Skeletal muscle tissue (tissue), 4 donors: ENCODE data around the gene MALT1. TPM values are rescaled to one million over a fixed set of nuclear protein-coding genes. Genes with fewer than 3 reads are reported as not detected.

ENCODE experiments used
- H3K27ac ChIP-seq: one replicate; pipeline ENCODE4 v1.7.0; 2013; ENCODE audit warnings: mild to moderate bottlenecking, low read depth, low read length, inconsistent platforms
- H3K27me3 ChIP-seq, 3 donors: one replicate each; pipeline ENCODE4 v1.7.0; 2013; ENCODE audit warnings: low read length in 3 of 3; ENCODE audit not compliant: control insufficient read depth in 3 of 3, insufficient read depth in 3 of 3
- H3K36me3 ChIP-seq, 3 donors: one replicate each; pipeline ENCODE4 v1.7.0; 2013; ENCODE audit warnings: low read length in 3 of 3; ENCODE audit not compliant: control insufficient read depth in 3 of 3, insufficient read depth in 3 of 3
- H3K4me1 ChIP-seq, 3 donors: one replicate each; pipeline ENCODE4 v1.7.0; 2013; ENCODE audit warnings: low read length in 3 of 3, mild to moderate bottlenecking in 3 of 3; ENCODE audit not compliant: control insufficient read depth in 3 of 3, insufficient read depth in 3 of 3
- H3K4me3 ChIP-seq, 3 donors: one replicate each; pipeline ENCODE4 v1.7.0; 2013; ENCODE audit warnings: low read length in 3 of 3
- H3K9ac ChIP-seq, 3 donors: one replicate each; pipeline ENCODE4 v1.7.0; 2013; ENCODE audit warnings: low read length in 3 of 3, mild to moderate bottlenecking in 3 of 3, moderate library complexity in 2 of 3, low read depth in 1 of 3
- H3K9me3 ChIP-seq, 3 donors: one replicate each; pipeline ENCODE4 v1.7.0; 2013; ENCODE audit warnings: low read length in 3 of 3; ENCODE audit not compliant: control insufficient read depth in 3 of 3
- total RNA-seq: library from RNA; depleted of rRNA; stranded (reverse); fragments of >200 nt; gene quantifications from one replicate; pipeline ENCODE4 v1.2.3, GENCODE V29; 2014
- donor health status: Osteomylitis.

The MALT1 gene, protein sequence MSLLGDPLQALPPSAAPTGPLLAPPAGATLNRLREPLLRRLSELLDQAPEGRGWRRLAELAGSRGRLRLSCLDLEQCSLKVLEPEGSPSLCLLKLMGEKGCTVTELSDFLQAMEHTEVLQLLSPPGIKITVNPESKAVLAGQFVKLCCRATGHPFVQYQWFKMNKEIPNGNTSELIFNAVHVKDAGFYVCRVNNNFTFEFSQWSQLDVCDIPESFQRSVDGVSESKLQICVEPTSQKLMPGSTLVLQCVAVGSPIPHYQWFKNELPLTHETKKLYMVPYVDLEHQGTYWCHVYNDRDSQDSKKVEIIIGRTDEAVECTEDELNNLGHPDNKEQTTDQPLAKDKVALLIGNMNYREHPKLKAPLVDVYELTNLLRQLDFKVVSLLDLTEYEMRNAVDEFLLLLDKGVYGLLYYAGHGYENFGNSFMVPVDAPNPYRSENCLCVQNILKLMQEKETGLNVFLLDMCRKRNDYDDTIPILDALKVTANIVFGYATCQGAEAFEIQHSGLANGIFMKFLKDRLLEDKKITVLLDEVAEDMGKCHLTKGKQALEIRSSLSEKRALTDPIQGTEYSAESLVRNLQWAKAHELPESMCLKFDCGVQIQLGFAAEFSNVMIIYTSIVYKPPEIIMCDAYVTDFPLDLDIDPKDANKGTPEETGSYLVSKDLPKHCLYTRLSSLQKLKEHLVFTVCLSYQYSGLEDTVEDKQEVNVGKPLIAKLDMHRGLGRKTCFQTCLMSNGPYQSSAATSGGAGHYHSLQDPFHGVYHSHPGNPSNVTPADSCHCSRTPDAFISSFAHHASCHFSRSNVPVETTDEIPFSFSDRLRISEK
- 24.0 TPM for total RNA-seq

DNA sequence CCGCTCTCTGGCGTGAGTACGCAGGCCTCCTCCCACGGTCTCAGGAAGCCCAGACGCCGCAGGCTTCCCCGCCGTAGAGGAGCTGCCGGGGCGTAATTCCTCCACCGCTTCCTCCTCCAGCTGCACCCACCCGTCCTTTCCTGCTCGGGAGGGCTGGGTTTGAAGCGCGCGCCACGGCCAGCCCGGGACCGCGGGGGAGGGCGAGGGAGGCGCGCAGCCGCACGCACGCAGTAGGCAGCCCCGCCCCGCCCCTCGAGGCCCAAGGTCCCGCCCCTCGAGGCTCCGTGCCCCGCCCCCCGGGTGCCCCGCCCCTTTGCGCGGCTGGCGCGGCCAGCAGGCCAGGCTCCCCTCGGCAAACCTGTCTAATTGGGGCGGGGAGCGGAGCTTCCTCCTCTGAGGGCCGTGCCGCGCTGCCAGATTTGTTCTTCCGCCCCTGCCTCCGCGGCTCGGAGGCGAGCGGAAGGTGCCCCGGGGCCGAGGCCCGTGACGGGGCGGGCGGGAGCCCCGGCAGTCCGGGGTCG is at the start of gene MALT1:
MALT1 (plus strand) TSS at position 355 of the 521 bp plus-strand sequence. CDS start 179 bp downstream, outside the sequence.
- Histone ChIP-seq H3K4me3 (peak within 1 kb of the TSS; percentile 75 to 86 (median 84)), H3K27me3 (no peaks in the 10 kb centered on the region), H3K9me3 (no peaks in the 10 kb centered on the region), H3K4me1 (peaks cover 14 to 21% (median 14%) of the 10 kb centered on the region in 3 donors), H3K9ac (peak within 1 kb of the TSS; percentile 59 to 92 (median 85)), H3K36me3 (no peaks in the 10 kb centered on the region), H3K27ac (peak within 1 kb of the TSS; percentile 81)

DNA sequence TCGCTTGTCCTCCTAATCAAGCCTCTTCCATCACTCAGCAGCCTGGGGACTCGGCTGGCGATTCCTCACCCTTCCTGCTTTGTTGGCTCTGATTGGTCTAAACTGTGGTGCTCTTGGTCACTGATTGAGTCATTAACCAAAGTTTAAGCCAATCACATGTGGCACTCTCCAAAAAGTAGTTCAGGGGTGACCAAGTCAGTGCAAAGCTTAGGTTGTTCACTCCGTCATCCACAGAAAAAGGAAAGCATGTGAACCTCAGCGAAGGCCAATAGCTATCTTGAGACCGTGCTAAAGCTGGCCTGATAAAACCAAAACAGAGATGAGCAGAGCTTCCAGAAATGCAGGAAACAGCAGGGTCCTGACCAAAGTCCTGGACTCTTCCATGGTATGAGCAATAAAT is 47.3 kb upstream of the MALT1 start:
- Histone ChIP-seq H3K4me1 (peaks cover 5 to 12% (median 5%) of the 10 kb centered on the region in 3 donors), H3K4me3 (no peak overlapping the region), H3K9me3 (no peaks in the 10 kb centered on the region), H3K9ac (no peak overlapping the region), H3K27ac (no peak overlapping the region), H3K36me3 (no peaks in the 10 kb centered on the region), H3K27me3 (no peaks in the 10 kb centered on the region)

DNA sequence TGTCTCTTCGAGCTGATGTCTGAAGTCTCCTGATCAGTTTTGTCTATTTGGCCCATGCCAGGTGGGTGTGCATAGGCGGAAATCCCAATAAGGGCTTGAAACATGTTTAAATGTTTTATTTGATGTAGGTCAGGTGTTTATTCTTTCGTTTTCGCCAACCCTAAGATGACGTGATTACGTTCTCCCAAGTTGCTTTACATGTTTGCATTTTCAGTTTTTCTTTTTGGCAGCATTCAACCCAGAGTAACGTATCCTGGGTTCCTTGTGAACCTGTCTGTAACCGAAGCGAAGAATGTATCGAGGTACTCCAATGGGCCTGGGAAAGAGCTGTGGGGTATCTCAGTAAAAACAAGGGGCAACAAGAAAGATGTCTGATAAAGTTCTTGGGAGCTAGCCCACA is 45.4 kb upstream of the MALT1 start:
- H3K36me3 ChIP-seq = no peaks in the 10 kb centered on the region
- H3K9me3 ChIP-seq = no peaks in the 10 kb centered on the region
- H3K9ac ChIP-seq = peak overlapping the region in 1 of 3 donors; percentile 35
- peaks cover 8 to 21% (median 16%) of the 10 kb centered on the region in 3 donors for H3K4me1 ChIP-seq
- no peaks in the 10 kb centered on the region for H3K27me3 ChIP-seq
- H3K27ac ChIP-seq = peak overlapping the region; percentile 28
- H3K4me3 ChIP-seq = peak overlapping the region in 2 of 3 donors; percentile 23 to 36

DNA sequence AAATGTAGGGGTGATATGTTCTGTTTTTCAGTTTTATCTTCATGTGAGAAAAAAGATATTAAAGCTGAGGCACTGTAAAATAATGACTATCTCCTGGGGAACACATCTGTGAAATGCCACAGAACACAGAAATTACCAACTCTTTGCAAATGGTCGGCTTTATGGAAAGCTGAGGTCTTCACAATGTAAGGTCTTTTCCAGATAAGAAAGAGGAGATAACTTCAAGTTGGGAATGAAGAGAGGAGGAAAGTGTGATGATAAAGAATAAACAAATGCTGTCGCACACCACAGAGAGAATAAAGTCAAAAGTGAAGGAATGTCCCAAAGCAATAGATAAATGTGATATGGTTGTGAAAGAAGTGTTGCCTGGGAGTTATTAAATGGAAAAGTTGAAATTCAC is 41.2 kb upstream of the MALT1 start:
- Histone ChIP-seq H3K36me3 (no peaks in the 10 kb centered on the region), H3K4me1 (peaks cover 28 to 46% (median 28%) of the 10 kb centered on the region in 3 donors), H3K4me3 (no peak overlapping the region), H3K27me3 (no peaks in the 10 kb centered on the region), H3K27ac (peak overlapping the region; percentile 69), H3K9ac (no peak overlapping the region), H3K9me3 (no peaks in the 10 kb centered on the region)

DNA sequence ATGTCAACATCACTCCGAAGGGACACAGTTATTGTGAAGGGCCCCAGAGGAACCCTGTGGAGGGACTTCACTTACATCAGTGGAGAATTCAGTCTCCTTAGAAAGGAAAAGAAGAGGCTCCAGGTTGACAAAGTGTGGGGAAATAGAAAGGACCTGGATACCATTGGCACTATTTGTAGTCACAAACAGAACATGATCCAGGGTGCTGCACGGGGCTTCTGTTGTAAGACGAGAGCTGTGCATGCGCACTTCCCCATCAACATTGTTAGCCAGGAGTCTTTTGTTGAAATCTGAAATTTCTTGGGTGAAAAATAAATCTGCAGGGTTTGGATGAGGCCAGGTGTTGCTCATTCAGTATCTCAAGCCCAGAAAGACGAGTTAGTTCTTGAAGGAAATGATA is 40.0 kb upstream of the MALT1 start:
- Histone ChIP-seq H3K36me3 (no peaks in the 10 kb centered on the region), H3K9me3 (no peaks in the 10 kb centered on the region), H3K4me1 (peaks cover 28 to 50% (median 38%) of the 10 kb centered on the region in 3 donors), H3K9ac (no peak overlapping the region), H3K27me3 (no peaks in the 10 kb centered on the region), H3K27ac (peak overlapping the region; percentile 67), H3K4me3 (no peak overlapping the region)

DNA sequence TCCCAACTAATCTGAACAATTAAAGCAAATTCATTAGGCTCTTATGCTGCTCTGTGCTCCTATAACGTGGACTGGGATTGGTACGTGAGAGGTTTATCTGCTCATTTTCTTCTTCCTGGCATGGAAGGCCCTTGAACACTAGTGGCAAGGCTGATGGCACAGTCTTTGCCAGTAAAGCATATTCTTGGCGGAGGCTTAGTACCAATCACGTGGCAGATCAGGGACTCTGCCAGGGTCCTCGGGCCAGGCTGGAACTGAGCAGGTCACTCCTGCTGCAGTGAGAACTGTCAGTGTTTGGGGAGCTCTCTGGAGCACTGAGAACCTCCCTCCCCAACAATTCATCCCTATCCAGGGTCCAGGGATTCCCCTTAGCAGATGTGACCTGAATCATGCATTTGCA is 38.7 kb upstream of the MALT1 start:
- Histone ChIP-seq H3K27ac (peak overlapping the region; percentile 67), H3K4me3 (no peak overlapping the region), H3K9ac (peak overlapping the region in 1 of 3 donors; percentile 19), H3K27me3 (no peaks in the 10 kb centered on the region), H3K4me1 (peaks cover 33 to 60% (median 47%) of the 10 kb centered on the region in 3 donors), H3K36me3 (no peaks in the 10 kb centered on the region), H3K9me3 (no peaks in the 10 kb centered on the region)

DNA sequence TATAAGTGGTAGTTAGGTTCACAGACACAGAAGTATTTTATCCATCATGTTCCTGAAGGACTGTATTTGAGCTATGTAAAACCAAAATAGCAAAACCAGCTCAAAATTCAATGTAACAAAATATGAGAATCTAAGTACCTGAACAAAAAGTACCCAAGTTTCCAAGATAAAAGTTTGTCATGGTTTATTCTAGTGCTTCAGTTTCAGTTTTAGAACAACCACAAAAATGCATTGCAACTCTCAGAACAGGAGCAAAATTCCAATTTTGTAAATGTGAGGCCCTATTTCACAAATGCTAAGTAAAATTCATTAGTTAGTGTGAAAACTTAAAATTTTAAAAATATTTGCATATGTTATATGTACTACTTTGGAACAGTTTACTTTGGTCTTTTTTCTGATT is 37.4 kb upstream of the MALT1 start:
- Histone ChIP-seq H3K9me3 (no peaks in the 10 kb centered on the region), H3K9ac (no peak overlapping the region), H3K4me3 (no peak overlapping the region), H3K27ac (no peak overlapping the region), H3K36me3 (no peaks in the 10 kb centered on the region), H3K27me3 (no peaks in the 10 kb centered on the region), H3K4me1 (peaks cover 33 to 64% (median 49%) of the 10 kb centered on the region in 3 donors)

DNA sequence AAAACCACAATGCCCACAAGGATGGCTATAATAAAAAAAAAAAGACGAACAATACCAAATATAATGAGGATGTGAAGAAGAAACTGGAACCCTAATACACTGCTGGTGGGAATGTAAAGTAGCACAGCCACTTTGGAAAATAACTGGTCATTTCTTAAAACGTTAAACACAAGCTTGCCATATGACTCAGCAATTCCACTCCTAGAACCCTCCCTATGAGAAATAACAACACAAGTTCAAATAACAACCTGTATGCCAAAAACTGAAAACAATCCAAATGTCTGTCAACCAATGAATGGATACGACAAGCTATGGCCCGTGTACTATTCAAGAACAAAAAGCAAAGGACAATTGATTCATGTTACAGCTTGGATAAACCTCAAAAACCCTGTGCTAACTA is 35.4 kb upstream of the MALT1 start:
- no peak overlapping the region for H3K9ac ChIP-seq
- peaks cover 29 to 56% (median 39%) of the 10 kb centered on the region in 3 donors for H3K4me1 ChIP-seq
- H3K9me3 ChIP-seq = no peaks in the 10 kb centered on the region
- H3K4me3 ChIP-seq = no peak overlapping the region
- peak overlapping the region; percentile 43 for H3K27ac ChIP-seq
- H3K27me3 ChIP-seq = no peaks in the 10 kb centered on the region
- no peaks in the 10 kb centered on the region for H3K36me3 ChIP-seq

DNA sequence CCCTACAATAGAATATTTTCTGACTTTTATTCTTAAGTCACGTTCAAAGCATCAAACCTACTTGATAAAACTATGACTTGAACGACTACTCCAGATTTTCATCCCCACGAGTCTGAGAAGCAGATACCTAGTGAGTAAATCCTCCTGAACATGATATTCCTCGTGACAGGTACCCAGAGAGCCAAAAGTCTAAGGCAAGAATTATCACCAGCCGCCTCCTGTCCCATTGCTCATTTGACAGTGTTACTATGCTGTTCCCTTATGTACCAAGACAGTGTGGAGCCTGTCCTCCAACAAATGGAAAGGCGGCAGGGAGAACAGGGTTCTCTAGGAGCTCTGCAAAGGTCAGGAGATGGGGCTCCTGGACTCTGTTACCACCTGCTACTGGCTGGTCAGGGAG is 34.1 kb upstream of the MALT1 start:
- H3K9ac ChIP-seq = peak overlapping the region in 2 of 3 donors; percentile 10 to 46
- H3K4me1 ChIP-seq = peaks cover 19 to 44% (median 31%) of the 10 kb centered on the region in 3 donors
- no peaks in the 10 kb centered on the region for H3K9me3 ChIP-seq
- H3K4me3 ChIP-seq = no peak overlapping the region
- no peaks in the 10 kb centered on the region for H3K27me3 ChIP-seq
- H3K27ac ChIP-seq = peak overlapping the region; percentile 21
- H3K36me3 ChIP-seq = no peaks in the 10 kb centered on the region
